HG03095 (cell line): ENCODE measurements around the gene TMEM201.

Source experiments
- ATAC-seq: cut with Tn5 transposase; IDR thresholded peaks from one replicate; pipeline ENCODE4 v1.9.1; 2021; ENCODE audit warnings: moderate library complexity; ENCODE audit not compliant: unreplicated experiment

Gene TMEM201

GRCh38 chr1:9652379-9653209, 63.9 kb downstream of the TMEM201 start:
- ATAC-seq, result no peak

GRCh38 chr1:9653210-9653490, 64.4 kb downstream of the TMEM201 start:
- ATAC-seq, result no peak

- no peak for ATAC-seq
These were observed 64.9 kb downstream of the TMEM201 start for GRCh38 chr1:9653491-9654050.

- ATAC-seq, result no peak
These were observed 65.5 kb downstream of the TMEM201 start for GRCh38 chr1:9654051-9654833.

- ATAC-seq, result no peak
These were observed 66.4 kb downstream of the TMEM201 start for GRCh38 chr1:9654834-9655723.

GRCh38 chr1:9655836-9656235, 67.1 kb downstream of the TMEM201 start:
- ATAC-seq, result no peak

GRCh38 chr1:9657521-9658032, 68.9 kb downstream of the TMEM201 start:
- no peak for ATAC-seq

- ATAC-seq, result no peak
These were observed 69.5 kb downstream of the TMEM201 start for GRCh38 chr1:9658199-9658598.

GRCh38 chr1:9659328-9659727, 70.6 kb downstream of the TMEM201 start:
- no peak for ATAC-seq

- no peak for ATAC-seq
These were observed 74.5 kb downstream of the TMEM201 start for GRCh38 chr1:9663257-9663656.
